Liver (tissue), 9 donors: ENCODE results near the gene KRTAP10-7. TPM values are rescaled to one million over a fixed set of nuclear protein-coding genes. Genes with fewer than 3 reads are reported as not detected.
A peak's percentile ranks its signal among the peaks of the same experiment; 100 is the strongest.

Experiments used
- DNase-seq: peaks from one replicate; pipeline ENCODE4 v3.0.0-alpha.2; 2017; ENCODE audit warnings: low spot score
- H3K27ac ChIP-seq, 2 donors: one replicate each; pipeline ENCODE4 v1.7.0; 2013; ENCODE audit warnings: inconsistent platforms in 2 of 2, low read length in 2 of 2, control low read depth in 1 of 2, low read depth in 1 of 2, mild to moderate bottlenecking in 1 of 2
- H3K27me3 ChIP-seq, 4 donors: one replicate each; pipeline versions ENCODE4 v1.6.1 to v1.7.0; 2013; ENCODE audit warnings: low read length in 3 of 4, inconsistent platforms in 1 of 4, mild to moderate bottlenecking in 1 of 4, moderate library complexity in 1 of 4; ENCODE audit not compliant: control insufficient read depth in 4 of 4, insufficient read depth in 4 of 4
- H3K36me3 ChIP-seq, 4 donors: one replicate each; pipeline versions ENCODE4 v1.6.1 to v1.7.0; 2013; ENCODE audit warnings: low read length in 3 of 4, mild to moderate bottlenecking in 3 of 4, low read depth in 1 of 4, moderate library complexity in 1 of 4; ENCODE audit not compliant: control insufficient read depth in 4 of 4, insufficient read depth in 3 of 4
- H3K4me1 ChIP-seq, 4 donors: one replicate each; pipeline versions ENCODE4 v1.6.1 to v1.7.0; 2013; ENCODE audit warnings: low read length in 3 of 4, mild to moderate bottlenecking in 3 of 4, moderate library complexity in 1 of 4; ENCODE audit not compliant: control insufficient read depth in 4 of 4, insufficient read depth in 4 of 4
- H3K4me3 ChIP-seq, 3 donors: one replicate each; pipeline versions ENCODE4 v1.6.1 to v1.7.0; 2013; ENCODE audit warnings: low read length in 3 of 3, control low read depth in 1 of 3, low read depth in 1 of 3, mild to moderate bottlenecking in 1 of 3
- H3K9ac ChIP-seq, 2 donors: one replicate each; pipeline ENCODE4 v1.7.0; 2013; ENCODE audit warnings: low read length in 2 of 2, mild to moderate bottlenecking in 2 of 2, moderate library complexity in 2 of 2, control low read depth in 1 of 2, low read depth in 1 of 2
- H3K9me3 ChIP-seq, 4 donors: one replicate each; pipeline versions ENCODE4 v1.6.1 to v1.7.0; 2013; ENCODE audit warnings: low read length in 3 of 4; ENCODE audit not compliant: control insufficient read depth in 4 of 4
- ATF3 ChIP-seq: IDR thresholded peaks from 2 replicates; pipeline ENCODE4 v1.6.1; 2016; ENCODE audit warnings: antibody characterized with exemption
- CTCF ChIP-seq: fragments of 150-350 bp; IDR thresholded peaks from 2 replicates; pipeline ENCODE4 v1.5.1; 2017; ENCODE audit warnings: improper control_type of control experiment, low read depth, low read length; ENCODE audit not compliant: missing input control
- EGR1 ChIP-seq, 2 donors: IDR thresholded peaks; 2 replicates each; pipeline ENCODE4 v1.6.1; 2016 to 2018; ENCODE audit warnings: antibody characterized with exemption in 2 of 2, low read depth in 2 of 2
- FOXA1 ChIP-seq: IDR thresholded peaks from 2 replicates; pipeline ENCODE4 v1.6.1; 2016; ENCODE audit warnings: antibody characterized with exemption
- FOXA2 ChIP-seq: IDR thresholded peaks from 2 replicates; pipeline ENCODE4 v1.6.1; 2016; ENCODE audit warnings: antibody characterized with exemption
- GABPA ChIP-seq, 2 donors: IDR thresholded peaks in 1 of 2; conservative IDR thresholded peaks in 1 of 2; 2 replicates each; pipeline ENCODE4 v1.6.1; 2016; ENCODE audit warnings: antibody characterized with exemption in 2 of 2, mild to moderate bottlenecking in 1 of 2, moderate library complexity in 1 of 2
- HNF4A ChIP-seq, 2 donors: conservative IDR thresholded peaks; 2 replicates each; pipeline ENCODE4 v1.6.1; 2016; ENCODE audit warnings: antibody characterized with exemption in 2 of 2, mild to moderate bottlenecking in 2 of 2
- HNF4G ChIP-seq: IDR thresholded peaks from 2 replicates; pipeline ENCODE4 v1.6.1; 2016; ENCODE audit warnings: antibody characterized with exemption
- JUND ChIP-seq, 2 donors: IDR thresholded peaks; 2 replicates each; pipeline ENCODE4 v1.6.1; 2016; ENCODE audit warnings: antibody characterized with exemption in 2 of 2
- MAX ChIP-seq: IDR thresholded peaks from 2 replicates; pipeline ENCODE4 v1.6.1; 2016; ENCODE audit warnings: antibody characterized with exemption
- NR2F2 ChIP-seq: IDR thresholded peaks from 2 replicates; pipeline ENCODE4 v1.6.1; 2016; ENCODE audit warnings: antibody characterized with exemption
- RAD21 ChIP-seq, 2 donors: IDR thresholded peaks; 2 replicates each; pipeline ENCODE4 v1.6.1; 2016; ENCODE audit warnings: antibody characterized with exemption in 2 of 2, mild to moderate bottlenecking in 2 of 2
- REST ChIP-seq: IDR thresholded peaks from 2 replicates; pipeline ENCODE4 v1.6.1; 2016; ENCODE audit warnings: antibody characterized with exemption, mild to moderate bottlenecking
- RXRA ChIP-seq, 2 donors: IDR thresholded peaks; 2 replicates each; pipeline ENCODE4 v1.6.1; 2017 to 2018; ENCODE audit warnings: antibody characterized with exemption in 2 of 2, mild to moderate bottlenecking in 1 of 2
- SP1 ChIP-seq: IDR thresholded peaks from 2 replicates; pipeline ENCODE4 v1.6.1; 2018; ENCODE audit warnings: antibody characterized with exemption, mild to moderate bottlenecking
- TAF1 ChIP-seq: conservative IDR thresholded peaks from 2 replicates; pipeline ENCODE4 v1.6.1; 2016; ENCODE audit warnings: antibody characterized with exemption, mild to moderate bottlenecking
- YY1 ChIP-seq: IDR thresholded peaks from 2 replicates; pipeline ENCODE4 v1.6.1; 2016; ENCODE audit warnings: antibody characterized with exemption, mild to moderate bottlenecking
- ZBTB33 ChIP-seq: IDR thresholded peaks from 2 replicates; pipeline ENCODE4 v1.6.1; 2016; ENCODE audit warnings: antibody characterized with exemption
- whole genome bisulfite sequencing: extraction: QIAGEN DNeasy Blood & Tissue Kit; methylation state at CpG from one replicate; pipeline ENCODE4 v1.1.7; 2013; 5-methylcytosine and 5-hydroxymethylcytosine counted together
- polyA plus RNA-seq, 2 donors: library from polyadenylated mRNA; stranded (reverse) in 1 of 2; unstranded in 1 of 2; fragments of 200-250 nt in 1 of 2; fragments of >200 nt in 1 of 2; fragmentation: Nextera tagmentation in 1 of 2; extraction: Ambion mirVana in 1 of 2; gene quantifications; one replicate each; pipeline versions ENCODE4 v1.2.1 to v1.2.3, GENCODE V29; 2013 to 2015
- total RNA-seq, 2 donors: library from RNA; depleted of rRNA; stranded (reverse); fragments of >200 nt; gene quantifications; one replicate each; pipeline ENCODE4 v1.2.3, GENCODE V29; 2014
- donor health status: healthy.
- donor health status: healthy.
- donor health status: healthy.
- donor health status: healthy.
- donor health status: healthy.

KRTAP10-7 gene
- total and polyA plus RNA-seq, 4 donors: not detected

- peaks cover 0 to 7% (median 1%) of the 10 kb centered on the region in 4 donors for H3K9me3 ChIP-seq
- H3K27me3 ChIP-seq: no peaks in the 10 kb centered on the region
- H3K4me3 ChIP-seq: no peak overlapping the region
- peak; percentile 28 for DNase-seq
- H3K27ac ChIP-seq: no peak overlapping the region
- no peak overlapping the region for H3K9ac ChIP-seq
- peaks cover 0 to 13% (median 3%) of the 10 kb centered on the region in 4 donors for H3K4me1 ChIP-seq
- no peaks in the 10 kb centered on the region for H3K36me3 ChIP-seq
- 89% methylated on average over 10 of the region's 10 CpGs for WGBS
- TF ChIP-seq JUND (IDR thresholded peaks at IDR 0.05) (no peak), HNF4G (no peak), TAF1 (no peak), RAD21 (IDR thresholded peaks at IDR 0.05) (no peak), ATF3 (no peak)
Observed at GRCh38 chr21:44576025-44576420, 24.4 kb upstream of the KRTAP10-7 start.

- no peak for TF ChIP-seq RXRA (IDR thresholded peaks at IDR 0.05)
- no peak for TF ChIP-seq ZBTB33
- TF ChIP-seq RAD21 (IDR thresholded peaks at IDR 0.05): no peak
- TF ChIP-seq CTCF: no peak
- no peak for TF ChIP-seq SP1
- TF ChIP-seq JUND (IDR thresholded peaks at IDR 0.05): no peak
- TF ChIP-seq ATF3: no peak
- TF ChIP-seq FOXA1: no peak
- no peak for TF ChIP-seq NR2F2
- no peak for TF ChIP-seq FOXA2
- no peak for TF ChIP-seq HNF4A (conservative IDR thresholded peaks at IDR 0.05)
- no peak for TF ChIP-seq GABPA (IDR thresholded peaks at IDR 0.05 in 1 of 2, conservative IDR thresholded peaks at IDR 0.05 in 1 of 2)
- TF ChIP-seq YY1: no peak
- no peak for TF ChIP-seq REST
- TF ChIP-seq HNF4G: no peak
- TF ChIP-seq TAF1: no peak
- no peak for TF ChIP-seq MAX
- no peak for TF ChIP-seq EGR1 (IDR thresholded peaks at IDR 0.05; ENCODE audit: low read depth in 2 of 2)
- Histone ChIP-seq H3K27ac (no peak overlapping the region), H3K27me3 (no peaks in the 10 kb centered on the region), H3K9ac (no peak overlapping the region), H3K4me1 (peaks cover 0 to 13% (median 3%) of the 10 kb centered on the region in 4 donors), H3K36me3 (no peaks in the 10 kb centered on the region), H3K4me3 (no peak overlapping the region), H3K9me3 (peaks cover 0 to 4% (median 2%) of the 10 kb centered on the region in 4 donors)
- DNase-seq: peak; percentile 24
- WGBS: 95% methylated on average over 17 of the region's 17 CpGs
Observed at GRCh38 chr21:44578371-44579055, 21.9 kb upstream of the KRTAP10-7 start.
